GM12892 (cell line): ENCODE data around the gene L2HGDH.

ENCODE experiments used
- DNase-seq: peaks from one replicate; pipeline ENCODE4 v3.0.0; 2011; ENCODE audit not compliant: insufficient read length
- FAIRE-seq: peaks from 2 replicates; lab custom pipeline; 2011; peaks lifted over from hg19 to GRCh38; lab: Jason Lieb, UNC
- POLR2A ChIP-seq: IDR thresholded peaks from 2 replicates; pipeline ENCODE4 v1.6.1; 2011; ENCODE audit warnings: low read depth, low read length, control low read depth
- POLR2AphosphoS5 ChIP-seq: IDR thresholded peaks from 2 replicates; pipeline ENCODE4 v1.6.1; 2011; ENCODE audit warnings: low read depth, low read length, control low read depth
- TAF1 ChIP-seq: IDR thresholded peaks from 2 replicates; pipeline ENCODE4 v1.6.1; 2011; ENCODE audit warnings: low read depth, mild to moderate bottlenecking, control low read depth, low read length, borderline replicate concordance

The L2HGDH gene

GRCh38 chr14:50232276-50232642 is 79.8 kb downstream of the L2HGDH start:
- FAIRE-seq (no peak), DNase-seq (no peak)
- TF ChIP-seq POLR2A (no peak), TAF1 (no peak), POLR2AphosphoS5 (no peak)

- TF ChIP-seq TAF1 (no peak; the same call in 1 of the 2 replicates), POLR2AphosphoS5 (peak; percentile 34; the same call in 1 of the 2 replicates), POLR2A (peak; percentile 70; the same call in 1 of the 2 replicates)
- FAIRE-seq = peak; percentile 88
- peak; percentile 66 for DNase-seq
Observed at GRCh38 chr14:50231475-50232275, 80.4 kb downstream of the L2HGDH start, which contains the start of gene SOS2. TSS of gene SOS2 (minus strand) at chr14:50231578. CDS start at chr14:50231283, 295 bp downstream.

DNA sequence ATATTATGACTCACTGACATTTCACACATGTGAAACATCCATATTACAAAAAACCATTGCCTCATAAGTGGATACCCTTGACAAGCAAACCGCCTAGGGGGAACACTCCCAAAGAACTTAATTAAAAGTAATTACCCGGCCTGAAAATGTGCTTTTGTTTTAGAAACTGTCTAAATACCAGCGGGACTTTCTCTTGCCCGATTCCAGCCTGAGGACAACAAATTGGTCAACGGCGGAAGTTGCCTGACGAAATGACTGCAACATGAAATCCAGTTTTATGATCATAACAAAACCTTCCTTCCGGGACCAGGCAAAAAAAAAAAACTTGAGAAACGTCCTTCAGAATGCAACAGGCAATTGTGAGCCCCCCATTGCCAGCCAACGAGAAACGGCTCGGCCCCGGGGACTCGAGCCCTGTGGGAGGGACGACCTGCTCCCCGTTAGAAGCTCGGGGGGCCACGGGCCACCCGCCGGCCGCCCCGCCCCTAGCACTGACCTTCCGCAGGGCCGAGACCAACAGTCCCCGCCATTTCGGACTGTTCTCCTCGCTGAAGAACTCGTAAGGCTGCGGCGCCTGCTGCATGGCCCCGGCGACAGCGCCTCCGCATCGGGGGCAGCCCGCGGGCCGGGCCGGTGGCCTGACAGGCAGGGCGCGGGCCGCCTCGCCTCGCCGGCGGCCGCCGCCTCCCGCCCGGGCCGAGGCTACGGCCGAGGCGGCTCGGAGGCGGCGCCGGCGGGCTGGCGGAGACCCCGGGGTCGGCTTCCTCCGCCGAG is 81.1 kb downstream of the L2HGDH start:
- DNase-seq (peak; percentile 23), FAIRE-seq (peak; percentile 85)
- TF ChIP-seq POLR2AphosphoS5 (no peak), TAF1 (no peak), POLR2A (no peak)

GRCh38 chr14:50230401-50230700 is 81.7 kb downstream of the L2HGDH start:
- FAIRE-seq (no peak), DNase-seq (no peak)

GRCh38 chr14:50229681-50230080 is 82.3 kb downstream of the L2HGDH start:
- no peak for FAIRE-seq
- TF ChIP-seq POLR2A (no peak), POLR2AphosphoS5 (no peak), TAF1 (no peak)
- DNase-seq = no peak

More at GRCh38 chr14:50230401-50230700, 81.7 kb downstream of the L2HGDH start:
- TF ChIP-seq POLR2A = no peak
- TF ChIP-seq POLR2AphosphoS5 = no peak
- TF ChIP-seq TAF1 = no peak

DNA sequence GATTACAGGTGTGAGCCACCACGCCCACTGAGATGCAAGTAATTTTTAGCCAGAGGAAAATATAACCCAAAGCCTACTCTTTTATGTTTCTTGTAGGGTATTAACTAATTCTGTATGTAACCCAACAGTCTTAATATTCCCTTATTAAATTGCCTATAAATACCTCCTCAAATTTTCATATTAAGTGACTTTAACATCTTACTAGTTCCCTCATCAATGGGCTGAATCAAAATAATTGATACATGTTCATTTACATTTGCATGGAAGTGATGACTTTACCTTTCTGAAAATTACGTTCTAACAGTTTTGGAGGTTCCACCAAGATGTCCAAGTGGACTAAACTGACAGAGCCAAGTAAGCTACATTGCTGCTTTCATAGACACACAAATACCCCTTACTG is 83.7 kb downstream of the L2HGDH start:
- TF ChIP-seq TAF1 (no peak), POLR2AphosphoS5 (no peak), POLR2A (no peak)
- DNase-seq (no peak), FAIRE-seq (no peak)

DNA sequence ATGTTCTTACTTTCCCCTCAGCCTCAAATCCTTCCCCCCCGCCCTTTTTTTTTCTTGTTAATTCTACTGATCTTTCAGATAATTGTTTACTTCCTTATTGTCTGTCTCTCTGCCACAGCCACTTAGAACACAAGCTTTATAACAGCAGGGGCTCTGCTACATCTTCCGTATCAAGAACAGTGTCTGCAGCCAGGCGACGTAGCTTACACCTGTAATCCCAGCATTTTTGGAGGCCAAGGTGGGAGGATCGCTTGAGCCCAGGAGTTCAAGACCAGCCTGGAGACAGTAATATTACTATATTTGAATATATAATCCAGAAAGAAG is 86.1 kb downstream of the L2HGDH start:
- TF ChIP-seq POLR2A (no peak), TAF1 (no peak), POLR2AphosphoS5 (no peak)
- DNase-seq (no peak), FAIRE-seq (no peak)

DNA sequence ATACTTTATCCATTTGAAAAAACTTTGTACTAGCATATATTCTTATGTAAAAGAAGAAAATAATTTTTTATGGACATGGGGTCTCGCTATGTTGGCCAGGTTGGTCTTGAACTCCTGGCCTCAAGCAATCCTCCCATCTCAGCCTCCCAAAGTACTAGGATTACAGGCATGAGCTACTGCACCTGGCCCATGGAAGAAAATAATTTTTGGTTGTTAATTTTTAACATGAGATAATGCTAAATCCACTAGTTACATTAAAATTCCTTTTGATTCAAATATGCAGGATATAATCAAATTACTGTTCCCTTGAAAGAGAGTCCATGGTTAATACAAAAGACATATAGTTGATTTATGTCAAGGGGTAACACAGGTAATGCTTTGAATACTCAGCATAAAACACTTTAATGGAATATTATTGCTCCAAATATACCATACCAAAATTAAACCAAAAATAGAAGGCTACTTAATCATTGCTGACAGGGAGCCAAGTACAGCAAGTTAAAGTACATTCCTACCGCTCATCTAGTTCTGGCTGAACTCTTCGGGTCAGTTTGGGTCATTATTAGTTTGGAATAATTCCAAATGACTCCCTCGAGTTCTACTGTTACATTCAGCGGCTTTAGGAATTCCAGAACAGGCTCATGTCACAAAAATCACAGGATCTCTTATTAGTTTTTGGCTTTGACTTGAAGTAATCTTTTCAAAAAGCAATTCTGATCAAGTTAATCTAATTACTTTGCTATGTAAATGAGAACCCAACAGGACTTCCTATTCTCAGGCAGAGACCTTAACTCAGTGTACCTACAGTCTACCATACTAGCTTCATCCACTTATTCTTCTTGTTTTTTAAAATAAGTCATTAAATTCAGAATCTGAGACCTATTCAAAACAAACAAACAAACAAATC is 86.7 kb downstream of the L2HGDH start:
- FAIRE-seq (no peak), DNase-seq (no peak)
- no peak for TF ChIP-seq TAF1
- no peak for TF ChIP-seq POLR2A
- TF ChIP-seq POLR2AphosphoS5 = no peak

- TF ChIP-seq POLR2A (no peak), TAF1 (no peak), POLR2AphosphoS5 (no peak)
- no peak for FAIRE-seq
- DNase-seq = no peak
Observed at GRCh38 chr14:50222055-50222613, 89.9 kb downstream of the L2HGDH start.

GRCh38 chr14:50218501-50218900 is 93.5 kb downstream of the L2HGDH start:
- DNase-seq (no peak), FAIRE-seq (no peak)
- TF ChIP-seq TAF1 = no peak
- TF ChIP-seq POLR2AphosphoS5 = no peak
- TF ChIP-seq POLR2A = no peak

DNA sequence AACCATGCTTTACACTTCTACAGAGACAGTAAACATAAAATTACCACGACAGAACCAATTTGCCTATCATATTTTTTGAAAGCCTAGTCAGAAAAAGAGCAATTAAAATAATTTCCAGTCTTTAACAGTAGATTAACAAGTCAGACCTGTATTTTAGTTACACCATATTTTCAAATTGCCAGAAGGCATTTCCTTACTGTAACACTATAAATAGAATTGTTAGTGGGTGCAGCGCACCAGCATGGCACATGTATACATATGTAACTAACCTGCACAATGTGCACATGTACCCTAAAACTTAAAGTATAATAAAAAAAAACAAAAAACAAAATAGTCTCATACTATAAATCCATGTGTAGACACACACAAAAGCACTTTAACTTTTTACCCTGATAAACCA is 96.6 kb downstream of the L2HGDH start:
- no peak for FAIRE-seq
- DNase-seq = no peak
- TF ChIP-seq POLR2A (no peak), POLR2AphosphoS5 (no peak), TAF1 (no peak)

- DNase-seq (no peak), FAIRE-seq (no peak)
- TF ChIP-seq POLR2A = no peak
- no peak for TF ChIP-seq TAF1
- no peak for TF ChIP-seq POLR2AphosphoS5
Observed at GRCh38 chr14:50213795-50214194, 98.2 kb downstream of the L2HGDH start.
